ENCODE measurements around the gene ADGRG1.

- TF ChIP-seq, protein P1, sequence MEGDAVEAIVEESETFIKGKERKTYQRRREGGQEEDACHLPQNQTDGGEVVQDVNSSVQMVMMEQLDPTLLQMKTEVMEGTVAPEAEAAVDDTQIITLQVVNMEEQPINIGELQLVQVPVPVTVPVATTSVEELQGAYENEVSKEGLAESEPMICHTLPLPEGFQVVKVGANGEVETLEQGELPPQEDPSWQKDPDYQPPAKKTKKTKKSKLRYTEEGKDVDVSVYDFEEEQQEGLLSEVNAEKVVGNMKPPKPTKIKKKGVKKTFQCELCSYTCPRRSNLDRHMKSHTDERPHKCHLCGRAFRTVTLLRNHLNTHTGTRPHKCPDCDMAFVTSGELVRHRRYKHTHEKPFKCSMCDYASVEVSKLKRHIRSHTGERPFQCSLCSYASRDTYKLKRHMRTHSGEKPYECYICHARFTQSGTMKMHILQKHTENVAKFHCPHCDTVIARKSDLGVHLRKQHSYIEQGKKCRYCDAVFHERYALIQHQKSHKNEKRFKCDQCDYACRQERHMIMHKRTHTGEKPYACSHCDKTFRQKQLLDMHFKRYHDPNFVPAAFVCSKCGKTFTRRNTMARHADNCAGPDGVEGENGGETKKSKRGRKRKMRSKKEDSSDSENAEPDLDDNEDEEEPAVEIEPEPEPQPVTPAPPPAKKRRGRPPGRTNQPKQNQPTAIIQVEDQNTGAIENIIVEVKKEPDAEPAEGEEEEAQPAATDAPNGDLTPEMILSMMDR (IDR thresholded peaks at IDR 0.05; ENCODE audit: low read length): no peak
- no peak for TF ChIP-seq EZH2 (optimal IDR thresholded peaks at IDR 0.05; ENCODE audit: low read depth, low read length)
These were observed 53.7 kb downstream of the ADGRG1 start for GRCh38 chr16:57681950-57682728.
